HG03064 (cell line): Measurements from ENCODE around the gene INTS2.
"Not testable (repeated sequence)": the region's sequence is repeated elsewhere in the genome, so short reads cannot be mapped to it uniquely, and the experiment has no call there.

ENCODE experiments used
- ATAC-seq: cut with Tn5 transposase; IDR thresholded peaks from one replicate; pipeline ENCODE4 v1.9.1; 2021; ENCODE audit warnings: low read depth; ENCODE audit not compliant: unreplicated experiment

INTS2 gene

DNA sequence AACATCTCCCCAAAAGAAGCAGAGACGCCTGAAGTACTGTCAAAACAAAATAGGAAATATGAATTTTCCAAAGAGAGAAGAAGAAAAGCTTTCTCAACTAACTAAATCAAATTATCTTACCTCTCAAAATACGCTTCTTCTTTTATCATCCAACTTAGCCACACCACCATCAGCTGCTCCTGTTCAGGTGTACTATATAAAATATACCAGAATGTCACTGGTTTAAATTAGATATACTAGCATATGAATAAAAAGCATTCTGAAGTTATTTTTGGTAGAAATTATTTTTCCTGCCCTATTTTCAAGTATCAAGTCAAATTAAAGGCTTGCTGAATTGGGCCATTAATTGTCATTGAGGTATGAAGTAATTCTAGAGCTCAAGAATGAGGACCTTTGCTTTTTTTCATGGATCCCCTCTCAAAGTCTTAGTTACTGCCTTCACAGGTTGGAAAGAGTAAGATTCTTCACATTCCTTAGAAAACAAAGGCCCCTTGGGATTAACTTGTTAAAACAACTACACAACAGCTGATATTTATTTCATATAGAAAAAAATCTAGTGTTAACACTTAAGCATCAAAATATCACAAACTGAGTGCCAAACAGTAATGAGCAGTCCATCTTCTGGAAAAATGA lies 30.1 kb downstream of the INTS2 start:
- ATAC-seq, result no peak

DNA sequence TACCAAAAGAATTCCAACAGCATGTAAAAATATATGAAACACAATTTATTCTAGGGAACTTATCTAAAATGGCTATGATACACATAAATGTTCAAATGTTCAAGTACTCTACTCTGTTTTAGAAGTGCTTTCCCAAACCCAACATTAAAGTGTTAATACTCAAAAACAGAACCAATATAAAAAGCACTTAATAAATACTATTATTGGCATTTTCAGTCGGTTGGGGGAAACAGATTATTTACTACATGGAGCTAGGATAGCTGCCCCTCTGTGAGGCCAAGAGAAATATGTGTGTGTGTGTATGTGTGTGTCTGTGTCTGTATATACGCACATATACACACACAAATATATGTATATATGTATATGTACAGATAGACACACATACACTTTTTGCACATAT lies 32.4 kb downstream of the INTS2 start:
- ATAC-seq, result no peak

DNA sequence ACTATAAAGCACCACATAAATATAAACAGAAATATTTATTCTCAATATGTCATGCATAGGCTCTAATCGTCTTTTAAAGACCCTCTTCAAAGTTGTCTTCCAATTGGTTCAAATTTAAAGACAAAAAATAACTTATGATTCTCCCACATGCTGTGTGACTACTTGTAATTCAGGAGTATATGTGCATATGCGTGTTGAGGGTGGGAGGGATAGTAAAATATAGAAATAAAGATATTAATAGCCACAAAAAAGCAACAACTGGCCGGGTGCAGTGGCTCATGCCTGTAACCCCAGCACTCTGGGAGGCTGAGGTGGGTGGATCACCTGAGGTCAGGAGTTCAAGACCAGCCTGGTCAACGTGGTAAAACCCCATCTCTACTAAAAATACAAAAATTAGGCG lies 33.5 kb downstream of the INTS2 start:
- not testable (repeated sequence) for ATAC-seq

DNA sequence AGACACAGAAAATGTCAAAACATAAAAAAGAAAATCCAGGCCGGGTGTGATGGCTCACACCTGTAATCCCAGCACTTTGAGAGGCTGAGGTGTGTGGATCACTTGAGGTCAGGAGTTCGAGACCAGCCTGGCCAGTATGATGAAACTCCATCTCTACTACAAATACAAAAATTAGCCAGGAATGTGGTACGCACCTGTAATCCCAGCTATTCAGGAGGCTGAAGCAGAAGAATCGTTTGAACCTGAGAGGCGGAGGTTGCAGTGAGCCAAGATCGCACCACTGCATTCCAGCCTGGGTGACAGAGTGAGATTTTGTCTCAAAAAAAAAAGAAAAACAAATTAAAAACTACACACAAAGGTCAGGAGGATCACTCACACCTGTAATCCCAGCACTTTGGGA lies 40.0 kb downstream of the INTS2 start:
- not testable (repeated sequence) for ATAC-seq

DNA sequence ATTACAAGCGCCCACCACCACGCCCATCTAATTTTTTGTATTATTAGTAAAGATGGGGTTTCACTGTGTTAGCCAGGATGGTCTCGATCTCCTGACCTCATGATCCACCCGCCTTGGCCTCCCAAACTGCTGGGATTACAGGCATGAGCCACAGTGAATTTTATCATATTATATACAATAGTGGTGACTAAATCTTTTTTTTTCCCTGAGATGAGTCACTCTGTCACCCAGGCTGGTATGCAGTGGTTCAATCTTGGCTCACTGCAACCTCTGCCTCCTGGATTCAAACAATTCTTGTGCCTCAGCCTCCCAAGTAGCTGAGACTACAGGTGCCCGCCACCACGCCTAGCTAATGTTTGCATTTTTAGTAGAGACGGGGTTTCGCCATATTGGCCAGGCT lies 41.9 kb downstream of the INTS2 start:
- not testable (repeated sequence) for ATAC-seq

DNA sequence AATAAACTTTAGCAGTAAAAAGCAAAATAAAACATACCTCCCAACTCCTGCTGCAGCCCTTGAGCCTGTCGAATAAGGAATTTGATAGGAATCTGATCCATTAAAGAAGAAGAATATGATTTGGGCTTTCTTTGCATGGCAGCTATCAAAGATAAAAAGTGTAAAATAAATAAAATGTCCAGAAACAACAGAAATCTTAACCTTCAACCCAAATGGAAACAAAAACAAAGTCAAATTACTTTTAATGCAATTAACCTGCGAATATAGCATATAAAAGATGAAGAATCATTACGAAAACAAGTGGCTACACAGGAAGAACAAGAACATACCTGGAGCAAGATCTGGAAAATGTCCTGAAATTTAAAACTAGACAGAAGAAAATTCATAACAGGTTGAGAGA lies 42.9 kb downstream of the INTS2 start:
- no peak for ATAC-seq

DNA sequence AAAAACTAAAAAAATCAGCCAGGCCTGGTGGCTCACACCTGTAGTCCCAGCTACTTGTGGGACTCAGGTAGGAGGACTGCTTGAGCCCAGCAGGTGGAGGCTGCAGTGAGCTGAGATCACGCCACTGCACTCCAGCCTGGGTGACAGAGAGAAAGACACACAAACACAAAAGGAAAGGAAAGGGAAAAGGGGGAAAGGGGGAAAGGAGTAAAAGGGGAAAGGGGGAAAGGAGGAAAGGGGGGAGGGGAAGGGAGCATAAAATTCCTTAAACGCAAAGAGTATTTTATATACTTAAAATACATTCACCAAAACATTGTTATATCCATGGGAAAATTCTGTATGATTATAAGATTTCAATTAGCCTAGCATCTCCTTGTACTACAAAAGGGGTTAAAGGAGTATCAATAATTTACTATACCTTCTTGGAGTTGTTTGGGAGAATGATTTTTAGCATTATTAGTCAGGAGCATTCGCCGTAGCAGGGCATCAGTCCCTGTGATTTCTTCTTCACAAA lies 47.1 kb downstream of the INTS2 start:
- ATAC-seq, result no peak

DNA sequence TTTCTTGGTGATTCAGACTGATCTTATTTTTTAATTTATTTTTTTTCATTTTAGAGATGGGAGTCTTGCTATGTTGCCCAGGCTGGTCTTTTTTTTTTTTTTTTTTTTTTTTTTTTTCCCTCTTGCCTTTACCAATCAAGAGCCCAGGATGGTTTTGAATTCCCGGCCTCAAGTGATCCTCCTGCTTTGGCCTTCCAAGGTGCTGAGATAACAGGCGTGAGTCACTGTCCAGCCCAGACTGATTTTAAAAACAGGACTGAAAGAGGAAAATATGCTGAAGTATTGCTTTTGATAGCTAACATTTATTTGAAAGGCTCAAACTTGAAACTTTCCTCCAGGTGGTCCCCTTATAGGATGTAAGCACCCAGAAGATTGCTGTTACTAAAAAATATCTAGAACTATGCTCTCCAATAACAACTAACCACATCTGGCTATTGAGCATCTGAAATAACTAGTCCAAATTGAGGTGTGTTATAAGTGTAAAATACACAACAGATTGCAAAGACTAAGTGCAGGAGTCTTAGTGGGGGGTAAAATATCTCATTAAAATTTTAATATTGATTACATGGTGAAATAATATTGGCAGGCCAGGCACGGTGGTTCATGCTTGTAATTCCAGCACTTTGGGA lies 48.7 kb downstream of the INTS2 start:
- ATAC-seq, result no peak

DNA sequence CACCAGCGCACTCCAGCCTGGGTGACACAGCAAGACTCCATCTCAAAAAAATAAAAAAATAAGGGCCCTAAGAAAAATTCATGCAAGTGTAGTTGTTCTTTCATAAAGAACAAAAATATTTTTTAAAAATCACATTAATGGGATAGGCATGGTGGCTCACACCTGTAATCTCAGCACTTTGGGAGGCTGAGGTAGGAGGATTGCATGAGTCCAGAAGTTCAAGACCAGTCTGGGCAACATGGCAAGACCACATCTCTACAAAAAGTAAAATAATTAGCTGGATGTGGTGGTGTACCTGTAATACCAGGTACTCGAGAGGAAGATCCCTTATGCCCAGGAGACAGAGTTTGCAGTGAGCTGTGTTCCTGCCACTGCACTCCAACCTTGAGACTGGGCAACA lies 49.3 kb downstream of the INTS2 start:
- no peak for ATAC-seq

DNA sequence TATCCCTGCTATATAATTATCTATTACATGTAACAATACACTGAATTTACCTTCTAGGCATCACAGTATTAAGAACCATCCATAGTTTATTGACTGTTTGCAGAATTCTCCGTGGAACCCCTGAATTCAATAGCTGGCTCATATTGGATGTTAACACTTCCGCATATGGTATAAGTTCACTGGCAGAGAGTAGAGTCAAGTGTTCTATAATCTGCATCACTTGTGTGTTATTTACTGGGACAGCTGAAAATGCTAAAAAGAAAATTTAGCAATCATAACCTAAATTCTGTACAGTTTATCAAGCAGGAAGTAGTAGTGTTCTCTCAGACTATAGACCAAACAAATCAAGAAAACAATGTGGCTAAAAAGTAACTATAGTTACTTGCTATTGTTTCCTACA lies 49.9 kb downstream of the INTS2 start:
- no peak for ATAC-seq

DNA sequence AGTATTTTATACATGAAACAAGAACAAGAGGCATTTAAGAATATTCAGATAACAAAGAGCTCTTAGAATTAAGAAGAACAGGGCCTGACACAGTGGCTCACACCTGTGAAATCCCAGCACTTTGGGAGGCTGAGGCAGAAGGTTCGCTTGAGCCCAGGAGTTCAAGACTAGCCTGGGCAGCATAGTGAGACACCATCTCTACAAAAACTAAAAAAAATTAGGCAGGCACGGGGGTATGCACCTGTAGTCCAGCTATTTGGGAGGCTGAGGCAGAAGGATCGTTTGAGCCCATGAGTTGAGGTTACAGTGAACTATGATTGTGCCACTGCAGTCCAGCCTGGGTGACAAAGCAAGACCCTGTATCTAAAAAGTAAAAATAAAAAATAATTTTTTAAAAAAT lies 52.0 kb downstream of the INTS2 start:
- no peak for ATAC-seq

DNA sequence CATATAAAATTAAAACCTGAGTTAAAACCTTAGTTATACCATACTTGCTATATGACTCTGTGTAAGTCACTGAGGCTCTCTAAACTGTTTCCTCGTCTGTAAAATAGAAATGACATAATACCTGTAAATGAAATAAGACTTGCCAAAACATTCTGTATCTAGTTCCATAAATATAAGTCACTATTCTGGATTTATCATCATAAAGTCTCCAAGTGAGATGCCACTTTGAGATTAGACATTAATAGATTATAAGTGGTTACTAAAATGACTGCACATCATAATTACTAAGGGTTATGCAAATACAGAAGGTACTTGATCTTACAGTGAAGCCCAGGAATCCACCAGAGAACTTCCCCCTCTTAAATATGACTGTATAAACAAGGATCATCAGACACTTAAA lies 52.5 kb downstream of the INTS2 start:
- ATAC-seq, result no peak

DNA sequence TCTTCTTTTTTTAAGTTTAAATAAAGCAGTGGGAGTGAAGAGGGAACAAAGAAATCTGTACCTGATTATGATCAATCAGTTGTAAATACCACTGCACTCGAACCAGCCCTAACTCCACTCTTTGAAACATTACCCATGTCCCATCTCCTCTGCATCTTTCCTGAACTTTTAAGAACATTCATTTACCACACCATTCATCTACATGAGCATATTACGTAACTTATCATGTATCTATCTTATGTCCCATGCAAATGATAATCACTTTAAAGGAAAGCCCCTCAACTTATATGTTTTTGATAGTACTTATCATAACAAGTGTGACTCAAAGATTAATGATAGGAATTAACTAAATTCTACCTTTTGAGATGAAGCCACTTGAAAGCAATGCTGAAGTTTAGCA lies 53.7 kb downstream of the INTS2 start:
- ATAC-seq, result no peak

DNA sequence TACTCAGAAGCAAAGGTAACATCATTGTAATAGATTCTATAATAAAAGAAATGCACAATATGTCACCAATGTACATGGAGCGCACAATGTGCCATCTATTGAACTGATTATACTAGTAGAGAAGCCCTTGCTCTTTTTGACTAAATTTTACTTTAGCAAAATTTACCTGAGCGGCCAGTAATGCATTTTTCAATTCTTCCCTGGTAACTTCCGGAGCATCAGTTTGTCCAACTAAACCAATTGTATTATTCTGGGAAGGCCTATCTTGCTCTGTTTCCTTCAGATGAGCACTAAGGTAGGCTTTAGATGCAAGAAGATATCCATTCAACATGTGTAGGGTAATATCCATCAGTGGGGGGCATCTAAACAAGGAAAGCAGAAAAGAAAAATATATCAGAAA lies 55.7 kb downstream of the INTS2 start:
- ATAC-seq, result no peak

DNA sequence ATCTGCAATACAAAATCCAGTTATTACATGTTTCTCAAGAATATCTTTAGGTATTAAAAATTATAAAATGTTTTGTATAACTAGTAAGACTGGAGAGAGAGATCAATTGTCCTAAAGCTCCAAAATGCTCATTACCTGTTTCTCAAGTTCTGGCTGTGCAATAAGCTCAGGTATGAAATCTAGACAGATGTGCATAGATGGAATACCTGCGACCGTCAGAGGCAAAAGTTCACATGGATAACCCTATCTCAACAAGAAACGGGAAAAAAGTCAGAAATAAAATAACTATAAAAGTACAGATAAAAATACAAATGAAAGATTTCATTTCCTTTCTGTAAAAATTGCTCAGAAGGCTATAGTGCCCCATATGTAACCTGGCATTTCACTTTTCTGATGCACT lies 58.6 kb downstream of the INTS2 start:
- no peak for ATAC-seq

DNA sequence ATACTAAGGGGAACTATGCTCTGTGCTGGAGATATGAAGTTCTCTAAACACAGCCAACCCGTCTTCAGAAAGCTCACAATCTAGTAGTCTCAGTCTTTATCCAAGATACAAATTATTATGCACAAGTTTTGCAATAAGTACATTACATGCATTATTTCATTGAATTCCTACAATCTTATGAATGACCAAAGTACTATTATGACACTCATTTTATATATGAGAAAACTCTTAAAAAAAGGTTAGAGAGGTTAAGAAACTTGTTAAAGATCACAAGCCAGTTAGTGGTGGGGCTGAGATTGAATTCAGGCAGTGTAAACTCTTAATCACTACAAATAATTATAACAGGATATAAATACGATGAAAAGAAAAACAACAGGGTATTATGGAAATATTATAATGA lies 59.7 kb downstream of the INTS2 start:
- no peak for ATAC-seq

DNA sequence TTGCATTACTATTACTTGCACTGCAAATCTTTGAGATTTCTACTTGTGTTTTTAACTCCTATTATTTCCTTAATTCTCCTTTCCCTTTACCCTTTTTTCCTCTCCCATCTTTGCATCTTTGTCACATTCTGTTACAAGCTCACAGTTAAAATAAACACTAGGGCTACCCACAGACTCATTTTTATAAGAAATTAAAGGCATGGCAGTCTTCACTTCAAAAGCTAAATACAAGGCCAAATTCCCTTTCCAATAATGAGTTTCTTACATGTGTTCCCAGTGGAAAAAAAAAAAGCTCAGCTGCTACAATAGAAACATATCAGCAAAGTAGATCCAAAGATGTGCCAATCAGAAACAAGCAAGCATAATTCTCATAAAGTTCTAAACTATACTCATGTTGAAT lies 60.7 kb downstream of the INTS2 start:
- no peak for ATAC-seq

DNA sequence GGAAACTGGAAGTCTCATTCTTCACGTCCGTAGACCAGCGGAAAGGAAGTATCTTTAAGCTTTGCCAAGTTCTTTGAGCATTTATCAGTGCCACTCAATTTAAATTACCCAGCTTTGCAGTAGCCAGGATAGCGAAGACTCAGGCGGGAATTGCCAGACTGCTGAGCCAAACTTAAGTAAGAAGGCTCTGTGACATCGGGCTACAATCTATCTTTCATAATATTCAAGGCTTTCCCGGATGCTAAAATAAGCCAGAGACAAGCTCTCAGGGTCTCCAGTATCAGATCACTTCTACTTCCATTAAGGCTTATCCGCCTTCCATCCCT lies 64.0 kb downstream of the INTS2 start:
- ATAC-seq, result peak; percentile 6

DNA sequence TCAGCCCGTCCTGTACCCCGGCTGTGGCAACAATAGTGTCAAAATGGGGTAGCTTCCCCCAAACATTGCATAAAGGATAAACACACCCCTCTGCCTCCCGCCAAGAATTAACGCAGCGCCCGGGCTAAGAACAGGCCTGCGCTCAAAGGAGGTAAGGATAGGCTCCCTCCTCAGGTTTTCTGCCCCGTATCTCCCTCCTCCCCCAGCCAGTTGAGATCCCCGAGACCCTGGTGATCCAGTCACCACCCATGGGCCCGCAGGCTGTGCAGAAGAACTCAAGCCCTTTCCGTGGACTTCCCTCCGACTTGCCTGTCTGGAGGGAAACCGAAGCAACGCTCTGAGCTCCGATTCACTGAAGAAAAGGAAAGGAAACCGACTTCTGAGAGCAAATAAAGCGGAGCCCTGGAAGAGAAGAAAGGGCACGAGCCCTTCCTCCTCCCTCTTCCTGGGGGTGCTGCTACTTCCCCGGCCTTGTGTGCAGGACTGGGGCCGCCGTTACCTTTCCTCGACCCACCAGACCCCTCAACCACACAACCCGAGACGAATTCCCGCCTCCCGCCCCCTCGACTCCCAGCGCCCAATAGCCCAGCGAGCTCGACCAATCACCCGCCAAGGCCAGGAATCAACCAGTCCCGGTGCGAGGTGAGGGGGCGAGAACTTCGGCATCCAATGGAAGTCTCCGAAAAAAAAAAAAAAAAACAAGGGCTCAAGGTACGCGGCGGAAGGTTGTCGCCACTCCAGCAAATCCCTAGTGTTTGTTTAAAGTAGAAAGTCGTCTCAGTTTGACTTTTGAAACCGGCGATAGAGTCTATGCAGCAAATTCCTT lies 64.6 kb downstream of the INTS2 start, which contains the start of gene BRIP1:
TSS of gene BRIP1 (minus strand) at position 554 of the 826 bp plus-strand sequence. CDS start 1,989 bp downstream, outside the sequence.
- ATAC-seq, result peak; percentile 87

DNA sequence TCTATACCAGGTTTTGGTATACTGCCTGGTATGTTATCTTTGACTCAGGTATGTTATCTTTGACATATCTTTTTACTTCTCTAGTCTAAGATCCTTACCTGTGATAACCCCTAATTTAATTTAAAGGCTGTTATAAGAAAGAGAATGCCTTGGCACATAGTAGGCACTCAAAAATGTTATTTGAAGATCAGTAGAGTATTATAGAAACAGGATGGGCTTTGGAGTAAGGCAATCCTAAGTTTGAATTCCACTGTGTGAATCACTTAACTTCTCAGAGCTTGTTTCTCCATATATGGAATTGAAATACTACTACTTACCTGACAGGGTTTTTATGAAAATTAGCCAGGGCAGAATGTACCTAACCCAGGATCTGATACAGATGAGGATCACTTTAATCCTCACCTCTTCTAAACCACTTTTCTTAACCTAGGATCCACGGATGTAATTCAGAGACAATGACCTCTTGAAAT lies 65.6 kb downstream of the INTS2 start:
- no peak for ATAC-seq

DNA sequence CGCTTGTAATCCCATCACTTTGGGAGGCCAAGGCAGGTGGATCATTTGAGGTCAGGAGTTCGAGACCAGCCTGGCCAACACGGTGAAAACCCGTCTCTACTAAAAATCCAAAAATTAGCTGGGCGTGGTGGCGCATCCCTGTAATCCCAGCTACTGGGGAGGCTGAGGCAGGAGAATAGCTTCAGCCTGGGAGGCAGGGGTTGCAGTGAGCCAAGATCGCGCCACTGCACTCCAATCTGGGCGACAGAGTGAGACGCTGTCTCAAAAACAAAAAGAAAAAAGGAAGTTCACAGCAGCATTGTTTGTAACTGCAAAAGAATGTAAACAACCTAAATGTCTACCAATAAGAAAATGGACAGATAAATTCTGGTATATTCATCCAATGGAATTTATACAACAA lies 67.4 kb downstream of the INTS2 start:
- not testable (repeated sequence) for ATAC-seq
